Measurements from ENCODE around the gene ZEB1. TPM values are rescaled to one million over a fixed set of nuclear protein-coding genes. Genes with fewer than 3 reads are reported as not detected.

Gene ZEB1
- total RNA-seq, 1 donor from 2014 or later: 46.4 TPM

- intact Hi-C loops (cut with DNase I): no loop called here
- TF ChIP-seq CTCF (IDR thresholded peaks at IDR 0.05): no peak
- DNase-seq (no peak), ATAC-seq (no peak)
- H3K4me3 ChIP-seq: no peak overlapping the region
- H3K27me3 ChIP-seq (ENCODE audit: low read depth): no peaks in the 10 kb centered on the region
- no peaks in the 10 kb centered on the region for H3K4me1 ChIP-seq
- no peak overlapping the region for H3K27ac ChIP-seq
- H3K9me3 ChIP-seq: no peaks in the 10 kb centered on the region
- H3K36me3 ChIP-seq: peaks cover 9% of the 10 kb centered on the region
These were observed 65.0 kb downstream of the ZEB1 start for GRCh38 chr10:31383810-31384588.

GRCh38 chr10:31384589-31384949 is 65.6 kb downstream of the ZEB1 start:
- Histone ChIP-seq H3K27ac (no peak overlapping the region), H3K9me3 (no peaks in the 10 kb centered on the region), H3K36me3 (peaks cover 13% of the 10 kb centered on the region), H3K4me1 (no peaks in the 10 kb centered on the region), H3K27me3 (ENCODE audit: low read depth) (no peaks in the 10 kb centered on the region), H3K4me3 (no peak overlapping the region)
- no peak for TF ChIP-seq CTCF (IDR thresholded peaks at IDR 0.05)
- ATAC-seq (no peak), DNase-seq (no peak)
- intact Hi-C loops (cut with DNase I): no loop called here

- no peak for TF ChIP-seq CTCF (IDR thresholded peaks at IDR 0.05)
- ATAC-seq: no peak
- intact Hi-C loops (cut with DNase I): no loop called here
- no peak for DNase-seq
- Histone ChIP-seq H3K9me3 (no peaks in the 10 kb centered on the region), H3K27me3 (ENCODE audit: low read depth) (no peaks in the 10 kb centered on the region), H3K4me3 (no peak overlapping the region), H3K27ac (no peak overlapping the region), H3K36me3 (peaks cover 13% of the 10 kb centered on the region), H3K4me1 (no peaks in the 10 kb centered on the region)
These were observed 71.8 kb downstream of the ZEB1 start for GRCh38 chr10:31390804-31391203.

- no peak overlapping the region for H3K4me3 ChIP-seq
- H3K9me3 ChIP-seq: no peaks in the 10 kb centered on the region
- TF ChIP-seq CTCF (IDR thresholded peaks at IDR 0.05): no peak
- H3K4me1 ChIP-seq: no peaks in the 10 kb centered on the region
- H3K36me3 ChIP-seq: peaks cover 6% of the 10 kb centered on the region
- no peak for DNase-seq
- H3K27me3 ChIP-seq (ENCODE audit: low read depth): no peaks in the 10 kb centered on the region
- no peak for ATAC-seq
- intact Hi-C loops (cut with DNase I): no loop called here
- H3K27ac ChIP-seq: no peak overlapping the region
These were observed 74.8 kb downstream of the ZEB1 start for GRCh38 chr10:31393844-31394243.

- no peak overlapping the region for H3K27ac ChIP-seq
- no peak for ATAC-seq
- intact Hi-C loops (cut with DNase I): no loop called here
These were observed 76.7 kb downstream of the ZEB1 start for GRCh38 chr10:31395695-31396094.

More at GRCh38 chr10:31395695-31396094, 76.7 kb downstream of the ZEB1 start:
- Histone ChIP-seq H3K4me1 (no peaks in the 10 kb centered on the region), H3K27me3 (ENCODE audit: low read depth) (no peaks in the 10 kb centered on the region), H3K4me3 (no peak overlapping the region), H3K9me3 (no peaks in the 10 kb centered on the region), H3K36me3 (no peaks in the 10 kb centered on the region)
- DNase-seq: no peak
- TF ChIP-seq CTCF (IDR thresholded peaks at IDR 0.05): no peak

Measured in lower lobe of right lung (tissue), 2 donors.